Stimulated activated CD8-positive, alpha-beta memory T cell treated with anti-CD3 and anti-CD28 coated beads, Interleukin-15, amount 100 ng/mL, for 48 hours (primary cell): ENCODE data around the gene CDCA7.
"Not testable (repeated sequence)": the region's sequence is repeated elsewhere in the genome, so short reads cannot be mapped to it uniquely, and the experiment has no call there.

Experiments
- DNase-seq, 2 donors: peaks; one replicate each; pipeline ENCODE4 v3.0.0-alpha.2; 2020; ENCODE audit warnings: low read depth in 2 of 2

The CDCA7 gene

GRCh38 chr2:173354582-173355131 is at the start of gene CDCA7:
Gene CDCA7, plus strand, starts transcription at chr2:173354872. Its CDS starts 92 bp downstream, at chr2:173354964.
- DNase-seq = peak; percentile 57 to 66

DNA sequence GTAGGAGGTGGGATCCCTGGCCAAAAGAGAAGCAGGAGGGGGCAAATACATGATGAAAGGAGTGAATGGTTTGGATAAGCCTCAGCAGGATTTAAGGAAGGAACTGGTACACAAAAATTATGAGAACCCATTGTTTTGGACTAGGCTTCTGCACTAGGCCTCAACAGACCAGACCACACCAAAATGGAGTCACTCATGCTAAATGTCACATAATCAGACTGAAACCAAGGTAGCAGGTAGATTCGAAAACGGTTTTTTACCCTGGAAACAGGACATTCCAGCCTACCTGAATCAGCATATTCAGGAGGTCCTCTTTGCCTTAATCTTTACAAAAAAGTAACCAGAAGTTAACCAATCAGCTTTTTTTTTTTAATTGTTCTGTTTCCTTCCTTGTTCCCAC is 49.4 kb upstream of the CDCA7 start:
- DNase-seq = no peak

- no peak for DNase-seq
These were observed 47.4 kb upstream of the CDCA7 start for GRCh38 chr2:173307293-173307692.

DNA sequence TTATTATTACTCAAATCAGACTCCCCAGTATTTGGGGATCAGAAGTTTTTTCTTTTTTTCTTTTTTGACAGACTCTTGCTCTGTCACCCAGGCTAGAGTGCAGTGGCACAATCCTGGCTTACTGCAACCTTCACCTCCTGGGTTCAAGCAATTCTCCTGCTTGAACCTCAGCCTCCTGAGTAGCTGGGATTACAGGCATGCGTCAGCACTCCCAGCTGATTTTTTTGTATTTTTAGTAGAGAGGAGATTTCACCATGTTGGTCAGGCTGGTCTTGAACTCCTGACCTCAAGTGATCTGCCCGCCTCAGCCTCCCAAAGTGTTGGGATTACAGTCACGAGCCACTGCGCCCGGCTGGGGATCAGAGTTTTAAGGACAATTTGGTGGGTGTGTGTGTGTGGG is 45.3 kb upstream of the CDCA7 start:
- not testable (repeated sequence) for DNase-seq

- DNase-seq = no peak
These were observed 42.6 kb upstream of the CDCA7 start for GRCh38 chr2:173311844-173312606.

- DNase-seq = no peak
These were observed 31.3 kb upstream of the CDCA7 start for GRCh38 chr2:173323371-173323770.

GRCh38 chr2:173326806-173327205 is 27.9 kb upstream of the CDCA7 start:
- no peak for DNase-seq

DNA sequence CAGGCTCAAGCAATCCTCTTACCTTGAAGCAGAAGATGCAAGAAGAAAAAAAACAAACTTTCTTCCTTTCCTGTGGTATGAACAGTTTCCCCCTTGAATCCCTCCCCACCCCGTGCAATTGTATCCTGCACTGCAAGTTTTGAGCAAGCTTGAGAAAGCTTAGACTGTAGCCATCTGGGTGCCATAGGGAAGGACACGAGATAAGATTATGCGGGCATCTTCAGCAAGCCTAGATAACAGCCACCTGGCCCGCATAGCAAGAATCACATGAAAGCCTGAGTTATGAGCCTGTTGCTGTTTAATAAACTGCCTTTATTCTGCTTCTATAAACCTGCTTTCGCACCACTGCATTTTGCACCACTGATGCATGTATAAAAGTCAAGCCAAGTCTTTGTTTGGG is 27.3 kb upstream of the CDCA7 start:
- DNase-seq = no peak

DNA sequence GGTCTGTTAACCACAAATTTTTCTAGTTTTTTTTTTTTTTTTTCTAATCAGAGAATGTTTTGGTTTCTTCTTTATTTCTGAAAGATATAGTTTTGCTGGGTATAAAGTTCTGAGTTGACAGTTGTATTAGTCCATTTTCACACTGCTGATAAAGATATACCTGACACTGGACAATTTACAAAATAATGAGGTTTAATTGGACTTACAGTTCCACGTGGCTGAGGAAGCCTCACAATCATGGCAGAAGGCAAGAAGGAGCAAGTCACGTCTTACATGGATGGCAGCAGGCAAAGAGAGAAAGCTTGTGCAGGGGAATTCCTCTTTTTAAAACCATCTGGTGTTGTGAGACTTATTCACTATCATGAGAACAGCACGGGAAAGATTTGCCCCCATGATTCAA is 21.7 kb upstream of the CDCA7 start:
- not testable (repeated sequence) for DNase-seq

GRCh38 chr2:173339807-173340206 is 14.9 kb upstream of the CDCA7 start:
- no peak for DNase-seq

DNA sequence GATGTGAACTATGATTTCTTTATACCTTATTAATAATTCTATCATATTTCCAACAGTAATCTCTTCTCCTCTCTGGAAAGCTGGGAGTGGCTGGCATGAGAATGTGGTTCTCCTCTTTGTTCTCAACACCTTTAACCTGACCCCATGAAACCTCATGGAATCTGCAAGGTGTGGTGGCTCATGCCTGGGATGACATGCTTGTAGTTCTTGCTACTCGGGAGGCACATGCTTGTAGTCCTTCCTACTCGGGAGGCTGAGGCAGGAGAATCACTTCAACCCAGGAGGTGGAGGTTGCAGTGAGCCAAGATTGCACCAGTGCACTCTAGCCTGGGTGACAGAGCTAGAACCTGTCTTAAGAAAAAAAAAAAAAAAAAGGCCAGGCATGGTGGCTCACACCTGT is 10.8 kb upstream of the CDCA7 start:
- DNase-seq = no peak

DNA sequence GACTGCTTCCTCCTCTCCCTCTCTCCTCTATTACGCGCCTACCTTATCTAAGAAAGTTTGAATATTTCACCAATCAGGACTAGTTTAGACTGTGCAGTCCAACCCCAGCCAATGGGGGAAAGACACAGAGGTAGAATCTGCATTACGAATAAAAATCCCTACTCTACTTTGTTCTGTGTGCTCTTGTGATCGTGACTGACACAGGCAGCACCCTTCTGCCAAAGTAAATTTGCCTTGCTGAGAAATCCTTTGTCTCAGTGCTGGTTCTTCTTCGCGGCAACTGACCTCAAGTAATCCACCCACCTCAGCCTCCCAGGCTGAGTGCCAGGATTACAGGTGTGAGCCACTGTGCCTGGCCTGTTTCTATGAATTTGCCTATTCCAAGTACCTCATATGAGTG is 8.6 kb upstream of the CDCA7 start:
- DNase-seq = no peak

- DNase-seq = no peak
These were observed 7.1 kb upstream of the CDCA7 start for GRCh38 chr2:173347305-173348168.

DNA sequence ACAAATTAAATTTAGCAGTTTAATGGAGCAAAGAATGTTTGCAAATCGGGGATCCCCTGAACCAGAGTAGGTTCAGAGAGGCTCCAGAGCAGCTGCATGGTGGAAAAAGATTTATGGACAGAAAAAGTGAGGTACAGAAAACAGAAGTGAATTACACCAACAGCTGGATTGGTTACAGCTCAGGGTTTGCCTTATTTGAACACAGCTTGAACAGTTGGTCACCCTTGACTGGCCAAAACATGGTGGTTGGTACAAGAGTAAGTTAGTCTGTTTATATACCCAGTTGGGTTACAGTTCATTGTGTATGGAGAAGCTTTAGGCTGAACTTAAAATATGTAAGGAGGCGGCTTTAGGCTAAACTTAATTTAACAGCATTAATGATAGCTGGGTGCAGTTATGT is 5.4 kb upstream of the CDCA7 start:
- no peak for DNase-seq

DNA sequence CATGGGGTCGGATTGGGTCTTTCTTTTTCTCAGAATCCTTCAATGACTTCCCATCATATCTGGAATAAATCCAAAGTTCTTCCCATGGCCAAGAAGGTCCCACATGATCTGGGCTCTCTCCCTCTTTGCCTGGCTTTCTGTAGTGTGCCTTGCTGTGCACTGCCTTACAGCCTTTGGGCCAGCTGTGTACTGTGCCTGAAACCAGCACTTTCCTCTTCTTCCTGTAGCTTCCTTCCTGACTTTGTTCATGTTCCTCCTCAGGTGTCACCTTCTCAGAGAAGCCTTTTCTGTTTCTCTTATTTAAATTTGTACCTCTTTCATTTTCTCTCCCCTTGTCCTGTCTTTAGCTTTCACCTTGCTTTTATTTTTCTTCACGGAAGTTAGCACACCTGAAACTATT is 4.3 kb upstream of the CDCA7 start:
- no peak for DNase-seq

DNA sequence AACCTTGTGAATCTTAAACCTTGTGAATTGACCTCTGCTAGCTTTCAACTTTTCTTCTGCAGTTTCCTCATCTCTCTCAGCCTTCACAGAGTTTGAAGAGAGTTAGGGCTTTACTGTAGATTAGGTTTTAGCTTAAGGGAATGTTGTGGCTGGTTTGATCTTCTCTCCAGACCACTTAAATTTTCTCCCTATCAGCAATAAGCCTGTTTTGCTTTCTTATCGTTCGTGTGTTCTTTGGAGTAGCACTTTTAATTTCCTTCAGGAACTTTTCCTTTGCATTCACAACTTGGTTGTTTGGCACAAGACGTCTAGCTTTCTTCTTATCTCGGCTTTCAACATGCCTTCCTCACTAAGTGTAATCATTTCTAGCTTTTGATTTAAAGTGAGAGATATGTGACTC is 2.8 kb upstream of the CDCA7 start:
- no peak for DNase-seq

DNA sequence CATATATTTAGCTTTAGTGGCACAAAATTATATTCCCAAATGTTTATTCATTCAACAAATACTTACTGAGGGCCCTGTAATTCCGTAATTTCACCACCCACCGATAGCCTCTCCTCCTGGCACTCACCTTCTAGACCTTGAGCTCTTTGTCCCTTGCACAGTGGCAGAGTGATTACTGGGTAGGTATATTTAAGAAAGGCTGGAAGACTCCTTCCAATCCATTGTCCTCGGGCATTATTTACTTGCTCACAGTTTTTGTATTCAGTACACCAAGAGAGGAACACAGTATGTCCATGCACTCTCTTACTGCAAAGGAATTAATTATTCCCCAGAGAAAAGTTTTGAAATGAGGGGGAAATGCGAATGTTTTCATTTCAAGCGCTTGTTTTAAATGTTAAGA is 1.1 kb upstream of the CDCA7 start:
- no peak for DNase-seq

DNA sequence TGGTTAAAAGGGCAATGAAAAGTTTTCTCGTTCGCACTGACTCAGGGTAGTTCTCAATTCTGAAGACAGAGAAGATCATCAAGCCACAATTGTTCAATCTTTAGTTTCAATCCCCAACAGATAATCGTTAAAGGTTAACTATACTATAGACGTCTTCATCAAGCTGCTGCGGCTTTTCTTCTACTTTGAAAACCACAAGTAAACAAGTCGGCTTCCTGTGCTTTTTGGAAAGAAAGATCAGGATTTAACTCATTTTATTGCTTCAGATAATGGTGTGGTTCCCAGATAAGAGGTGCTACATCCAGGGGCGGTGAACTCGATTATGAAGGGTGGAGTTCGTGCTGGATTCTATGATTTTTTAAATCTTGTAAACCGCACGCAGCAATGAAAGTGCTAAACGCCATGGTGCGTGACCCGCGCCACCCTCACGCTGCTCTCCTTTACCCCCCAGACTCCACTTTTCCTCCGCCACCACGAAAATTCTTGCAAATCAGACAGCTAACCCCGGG is 545 bp upstream of the CDCA7 start:
- DNase-seq = peak; percentile 38

DNA sequence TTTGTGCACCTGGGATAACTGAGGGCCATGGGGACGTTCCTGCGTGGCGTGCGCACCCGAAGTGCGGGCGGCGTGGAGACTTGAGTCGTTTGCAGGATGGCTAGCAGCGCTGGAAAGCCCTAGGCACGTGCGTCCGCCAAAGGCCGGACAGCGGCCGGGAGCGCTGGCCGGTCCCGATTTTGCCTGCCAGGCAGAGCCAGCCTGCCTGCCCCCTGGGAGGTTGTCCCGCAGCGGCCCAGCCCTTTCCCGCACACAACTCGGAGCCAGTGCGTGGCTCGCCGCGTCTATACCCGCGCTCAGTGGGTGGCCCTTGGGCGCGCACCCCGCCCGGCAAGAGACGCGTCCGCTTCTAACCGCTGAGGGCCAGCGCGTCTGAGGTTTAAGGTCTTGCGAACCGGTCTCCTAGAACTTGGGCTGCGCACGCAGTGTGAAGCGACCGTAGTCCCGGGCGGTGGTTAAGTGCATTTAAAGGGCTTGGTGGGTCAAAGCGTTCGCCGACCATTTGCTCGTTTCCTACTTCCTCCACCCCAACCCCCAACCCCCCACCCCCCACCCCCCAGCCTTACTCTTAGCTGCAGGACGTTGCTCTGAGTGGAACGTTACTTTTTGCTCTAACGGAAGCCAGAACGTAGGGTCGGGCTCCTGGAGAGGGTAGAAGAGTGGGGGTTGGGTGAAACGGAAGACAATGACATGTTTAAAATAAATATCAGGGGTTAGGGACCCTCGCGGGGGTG is 627 bp downstream of the CDCA7 start:
- DNase-seq = peak; percentile 17 to 32

DNA sequence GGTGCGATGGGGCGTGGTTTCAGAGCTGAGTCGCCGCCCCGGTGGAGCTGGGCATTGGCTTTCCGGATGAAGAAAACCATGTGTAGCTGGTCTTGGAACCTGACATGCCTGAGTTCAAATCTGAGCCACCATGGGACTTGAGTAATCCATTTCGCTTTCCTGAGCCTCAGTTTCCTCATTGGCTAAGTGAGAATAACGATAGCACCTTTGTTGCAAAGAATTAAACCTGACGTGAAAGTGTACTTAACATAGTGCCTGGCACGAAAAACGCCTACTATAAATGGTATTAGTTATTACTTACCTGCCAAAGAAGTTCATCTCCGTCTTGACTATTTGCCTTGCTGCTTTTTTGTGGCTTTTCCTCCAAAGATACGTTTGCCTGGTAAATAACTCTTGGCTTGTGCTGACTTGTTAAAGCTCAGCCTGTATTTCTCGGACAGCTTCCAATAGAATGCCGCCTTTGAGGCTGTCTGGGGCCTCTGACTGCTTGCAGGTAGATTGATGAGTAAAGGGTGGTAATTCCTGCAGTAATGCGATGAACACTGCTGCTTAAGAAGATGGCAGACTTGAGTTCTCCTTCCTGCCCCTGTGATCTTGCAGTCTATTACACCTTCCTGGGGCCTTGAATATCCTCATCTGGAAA is 1.3 kb downstream of the CDCA7 start:
- peak in 1 of 2 donors; percentile 31 for DNase-seq

GRCh38 chr2:173357346-173357745 is 2.7 kb downstream of the CDCA7 start:
- DNase-seq = no peak
